Measurements from ENCODE around the gene TC2N.
"Not testable (repeated sequence)": the region's sequence is repeated elsewhere in the genome, so short reads cannot be mapped to it uniquely, and the experiment has no call there.

TC2N gene

DNA sequence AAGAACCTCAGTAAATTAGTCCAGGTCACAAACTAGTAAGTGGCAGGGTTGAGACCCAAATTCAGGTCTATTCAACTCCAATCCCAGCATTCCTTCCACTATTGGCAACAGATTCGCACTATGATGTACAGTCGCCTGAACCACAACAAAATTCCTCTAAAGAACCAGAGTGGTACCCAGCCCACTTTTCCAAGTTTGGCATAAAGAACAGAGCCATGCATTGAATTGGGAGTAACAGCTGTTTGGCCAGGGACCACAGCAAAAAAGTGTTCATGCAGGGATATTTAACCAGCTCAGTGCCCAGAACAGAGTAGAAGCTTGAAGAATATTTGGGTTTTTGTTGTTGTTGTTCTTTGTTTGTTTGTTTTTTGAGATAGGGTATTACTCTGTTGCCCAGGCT, 9.7 kb downstream of the TC2N start:
- ChIA-PET POLR2A (ENCODE audit: low non-redundant PET) (no interaction called here), CTCF (no interaction called here)
- TF ChIP-seq, protein P1, sequence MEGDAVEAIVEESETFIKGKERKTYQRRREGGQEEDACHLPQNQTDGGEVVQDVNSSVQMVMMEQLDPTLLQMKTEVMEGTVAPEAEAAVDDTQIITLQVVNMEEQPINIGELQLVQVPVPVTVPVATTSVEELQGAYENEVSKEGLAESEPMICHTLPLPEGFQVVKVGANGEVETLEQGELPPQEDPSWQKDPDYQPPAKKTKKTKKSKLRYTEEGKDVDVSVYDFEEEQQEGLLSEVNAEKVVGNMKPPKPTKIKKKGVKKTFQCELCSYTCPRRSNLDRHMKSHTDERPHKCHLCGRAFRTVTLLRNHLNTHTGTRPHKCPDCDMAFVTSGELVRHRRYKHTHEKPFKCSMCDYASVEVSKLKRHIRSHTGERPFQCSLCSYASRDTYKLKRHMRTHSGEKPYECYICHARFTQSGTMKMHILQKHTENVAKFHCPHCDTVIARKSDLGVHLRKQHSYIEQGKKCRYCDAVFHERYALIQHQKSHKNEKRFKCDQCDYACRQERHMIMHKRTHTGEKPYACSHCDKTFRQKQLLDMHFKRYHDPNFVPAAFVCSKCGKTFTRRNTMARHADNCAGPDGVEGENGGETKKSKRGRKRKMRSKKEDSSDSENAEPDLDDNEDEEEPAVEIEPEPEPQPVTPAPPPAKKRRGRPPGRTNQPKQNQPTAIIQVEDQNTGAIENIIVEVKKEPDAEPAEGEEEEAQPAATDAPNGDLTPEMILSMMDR (conservative IDR thresholded peaks at IDR 0.05; ENCODE audit: low read depth): no peak
- DNase-seq (ENCODE audit: low spot score): no peak
- H3K27ac ChIP-seq: no peak overlapping the region

DNA sequence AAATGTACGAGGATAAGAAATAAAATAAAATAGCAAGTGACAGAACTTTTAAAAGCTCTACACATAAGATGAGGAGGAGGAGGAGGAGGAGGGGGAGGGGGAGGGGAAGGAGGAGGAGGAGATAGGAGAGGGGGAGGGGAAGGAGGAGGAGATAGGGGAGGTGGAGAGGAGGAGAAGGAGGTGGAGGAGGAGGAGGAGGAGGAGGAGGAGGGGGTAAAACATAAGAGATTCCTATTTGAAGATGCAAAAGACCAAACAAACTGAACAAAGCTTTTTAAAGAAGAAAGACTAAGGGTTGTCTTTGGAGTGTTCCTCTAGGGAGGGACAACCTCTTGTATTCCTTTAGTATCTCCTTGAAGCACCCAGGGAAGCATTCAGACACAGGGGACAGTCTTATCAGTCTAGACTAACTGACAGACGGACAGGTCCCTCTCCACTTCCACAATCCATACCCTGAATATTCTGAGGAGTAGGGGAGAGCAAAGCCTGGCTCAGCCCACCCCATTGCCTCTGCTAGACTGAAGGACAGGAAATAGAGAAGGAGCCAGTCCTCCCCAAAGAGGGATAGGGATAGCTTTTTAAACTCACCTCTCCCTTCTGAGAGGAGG, 12.9 kb downstream of the TC2N start:
- TF ChIP-seq, protein P1 (conservative IDR thresholded peaks at IDR 0.05; ENCODE audit: low read depth): no peak
- DNase-seq (ENCODE audit: low spot score): no peak
- CTCF ChIA-PET: no interaction called here
- POLR2A ChIA-PET (ENCODE audit: low non-redundant PET): no interaction called here
- H3K27ac ChIP-seq: no peak overlapping the region

DNA sequence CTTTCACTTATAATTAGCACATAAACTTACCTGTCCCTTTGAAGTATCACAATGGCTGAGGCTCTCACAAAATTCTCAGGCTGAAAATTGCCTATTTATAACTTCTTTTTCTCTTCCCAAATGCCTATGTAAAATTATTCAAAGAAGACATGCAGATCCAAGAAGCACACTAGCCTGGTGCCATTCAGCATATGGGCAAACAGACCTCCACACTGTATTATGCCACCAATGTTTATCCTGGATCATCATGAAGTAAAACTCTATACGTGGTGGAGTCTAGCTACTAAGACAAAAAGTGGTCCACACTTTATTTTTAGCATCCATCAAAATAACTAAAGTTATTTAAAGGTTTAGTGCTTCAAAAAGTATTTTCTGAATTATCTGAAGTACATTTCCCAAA, 15.8 kb downstream of the TC2N start:
- CTCF ChIA-PET: no interaction called here
- POLR2A ChIA-PET (ENCODE audit: low non-redundant PET): no interaction called here

DNA sequence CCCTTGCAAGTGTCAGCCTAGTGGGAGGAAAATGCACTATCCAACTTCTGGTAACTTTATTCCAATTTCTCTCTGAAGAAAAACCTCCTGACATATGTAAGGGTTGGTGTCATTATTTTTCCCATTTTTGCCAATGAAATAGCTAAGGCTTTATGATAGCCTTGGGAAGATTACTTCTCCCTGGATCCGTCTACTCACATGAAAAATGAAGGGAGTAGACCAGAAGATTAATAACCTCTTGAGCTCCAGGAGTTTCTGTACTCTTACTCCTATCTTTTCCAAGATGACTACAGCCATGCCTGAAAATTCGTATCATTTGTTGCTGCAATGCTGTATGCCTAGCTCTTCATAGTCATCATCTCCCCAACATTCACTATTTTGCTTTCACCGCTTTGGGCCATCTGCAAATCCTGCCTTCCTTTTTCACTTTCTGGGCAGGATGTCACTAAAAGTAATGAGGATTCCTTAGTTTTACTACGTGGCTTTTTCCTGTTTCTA, 18.8 kb downstream of the TC2N start:
- CTCF ChIA-PET: no interaction called here
- POLR2A ChIA-PET (ENCODE audit: low non-redundant PET): no interaction called here
- no peak for DNase-seq (ENCODE audit: low spot score)
- no peak overlapping the region for H3K27ac ChIP-seq
- TF ChIP-seq, protein P1 (conservative IDR thresholded peaks at IDR 0.05; ENCODE audit: low read depth): no peak

More for the DNA sequence above, 15.8 kb downstream of the TC2N start:
- TF ChIP-seq, protein P1 (conservative IDR thresholded peaks at IDR 0.05; ENCODE audit: low read depth): no peak
- DNase-seq (ENCODE audit: low spot score): no peak
- H3K27ac ChIP-seq: no peak overlapping the region

DNA sequence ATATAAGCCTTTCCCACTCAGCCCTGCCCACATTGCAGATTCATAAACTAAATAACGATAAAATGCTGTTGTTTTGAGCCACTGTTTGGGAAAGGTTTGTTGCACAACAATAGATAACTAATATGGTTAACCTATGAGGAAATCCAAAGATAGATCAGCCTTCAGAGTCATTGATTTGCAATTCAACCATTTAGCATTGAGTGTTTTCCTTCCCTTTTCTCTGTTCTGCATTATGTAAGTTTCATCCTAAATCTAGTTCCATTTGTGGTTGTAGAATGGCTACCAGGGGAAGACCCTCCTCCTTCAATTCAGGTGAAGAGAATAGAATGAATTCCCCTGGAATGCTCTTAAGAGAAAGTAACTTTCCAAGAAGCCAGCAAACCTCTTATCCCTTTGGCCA, 19.6 kb downstream of the TC2N start:
- CTCF ChIA-PET: no interaction called here

DNA sequence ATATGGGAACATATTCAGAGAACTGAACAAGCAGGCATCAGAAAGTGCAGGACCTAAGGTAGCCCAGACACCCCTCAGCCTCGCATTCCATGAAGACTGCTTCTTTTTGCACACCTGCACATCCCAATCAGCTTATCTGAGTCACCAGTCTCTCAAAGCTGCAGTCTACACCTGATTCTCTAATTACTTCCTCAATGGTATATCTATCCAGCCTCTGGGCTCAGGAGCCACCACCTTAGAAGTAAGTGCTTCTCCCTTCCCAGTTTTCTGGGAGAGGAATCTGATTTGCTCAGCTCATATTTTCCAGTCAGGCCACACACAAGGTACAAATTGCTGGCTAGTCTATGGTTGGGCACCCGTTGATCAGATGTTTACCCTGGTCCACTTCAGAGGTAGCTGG, 21.7 kb downstream of the TC2N start:
- TF ChIP-seq, protein P1 (conservative IDR thresholded peaks at IDR 0.05; ENCODE audit: low read depth): no peak
- CTCF ChIA-PET: interaction anchor here (0.6 kb wide), 1 partner anchor 9 kb away, joined by 4 read pairs; no protein-coding TSS in a partner anchor
- POLR2A ChIA-PET (ENCODE audit: low non-redundant PET): no interaction called here
- DNase-seq (ENCODE audit: low spot score): no peak
- no peak overlapping the region for H3K27ac ChIP-seq

More for the DNA sequence above, 19.6 kb downstream of the TC2N start:
- DNase-seq (ENCODE audit: low spot score): no peak
- TF ChIP-seq, protein P1 (conservative IDR thresholded peaks at IDR 0.05; ENCODE audit: low read depth): no peak
- H3K27ac ChIP-seq: no peak overlapping the region
- POLR2A ChIA-PET (ENCODE audit: low non-redundant PET): no interaction called here

DNA sequence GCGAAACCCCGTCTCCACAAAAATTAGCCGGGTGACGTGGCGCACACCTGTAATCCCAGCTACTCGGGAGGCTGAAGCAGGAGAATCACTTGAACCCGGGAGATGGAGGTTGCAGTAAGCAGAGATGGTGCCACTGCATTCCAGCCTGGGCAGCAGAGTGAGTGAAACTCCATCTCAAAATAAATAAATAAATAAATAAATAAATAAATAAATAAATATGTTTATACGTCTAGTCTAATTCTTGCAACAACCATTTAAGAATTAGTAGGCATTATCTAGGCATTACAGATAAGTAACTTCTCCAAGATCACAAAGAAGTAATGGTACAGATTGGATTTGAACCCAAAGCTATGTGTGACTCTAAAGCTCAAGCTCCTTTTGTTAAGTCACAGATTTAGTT, 22.3 kb downstream of the TC2N start:
- H3K27ac ChIP-seq; POLR2A ChIA-PET (ENCODE audit: low non-redundant PET); DNase-seq (ENCODE audit: low spot score); CTCF ChIA-PET: not testable (repeated sequence)

Data from RWPE1 (cell line).